Measurements from ENCODE around the gene COL8A2.
A peak's percentile ranks its signal among the peaks of the same experiment; 100 is the strongest.

Gene COL8A2

DNA sequence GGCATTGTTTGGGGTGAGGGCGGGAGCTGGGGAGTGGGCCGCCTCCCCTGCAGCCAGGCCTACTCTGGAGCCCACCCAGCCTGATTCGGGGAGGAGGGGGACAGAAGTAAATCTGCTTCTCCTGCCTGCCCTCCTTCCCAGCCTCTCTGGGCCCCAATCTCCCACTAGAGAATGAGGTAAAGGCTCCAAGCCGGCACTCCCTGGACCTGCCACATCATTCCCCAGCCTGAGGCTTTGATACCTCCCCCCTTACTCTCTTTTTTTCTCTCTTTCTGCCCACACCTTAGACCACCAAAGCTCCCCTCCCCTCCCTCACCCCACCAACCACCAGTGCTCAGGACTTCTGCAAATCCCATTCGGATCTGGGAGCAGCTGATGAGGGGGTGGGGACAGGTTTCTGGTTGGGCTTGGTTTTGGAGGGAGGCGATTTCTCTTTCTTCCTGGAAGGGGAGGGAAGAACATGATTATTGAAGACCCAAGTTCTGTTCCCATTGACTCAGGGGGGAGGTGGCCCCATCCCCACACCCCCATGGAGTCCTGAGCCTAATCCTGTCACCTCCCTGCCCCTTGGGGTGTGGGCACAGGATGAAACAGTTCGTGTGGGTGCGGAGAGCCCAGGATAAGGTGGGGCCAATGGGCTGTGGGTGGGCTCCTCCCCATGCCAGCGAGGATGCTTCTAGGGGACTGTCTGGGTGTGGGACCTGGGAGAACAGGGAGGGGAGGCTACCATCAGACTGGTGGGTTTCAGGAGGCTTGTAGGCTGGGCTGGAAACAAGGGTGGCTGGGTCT is 32.3 kb upstream of the COL8A2 start:
- DNase-seq: peak in 1 of 2 experiments; percentile 32

DNA sequence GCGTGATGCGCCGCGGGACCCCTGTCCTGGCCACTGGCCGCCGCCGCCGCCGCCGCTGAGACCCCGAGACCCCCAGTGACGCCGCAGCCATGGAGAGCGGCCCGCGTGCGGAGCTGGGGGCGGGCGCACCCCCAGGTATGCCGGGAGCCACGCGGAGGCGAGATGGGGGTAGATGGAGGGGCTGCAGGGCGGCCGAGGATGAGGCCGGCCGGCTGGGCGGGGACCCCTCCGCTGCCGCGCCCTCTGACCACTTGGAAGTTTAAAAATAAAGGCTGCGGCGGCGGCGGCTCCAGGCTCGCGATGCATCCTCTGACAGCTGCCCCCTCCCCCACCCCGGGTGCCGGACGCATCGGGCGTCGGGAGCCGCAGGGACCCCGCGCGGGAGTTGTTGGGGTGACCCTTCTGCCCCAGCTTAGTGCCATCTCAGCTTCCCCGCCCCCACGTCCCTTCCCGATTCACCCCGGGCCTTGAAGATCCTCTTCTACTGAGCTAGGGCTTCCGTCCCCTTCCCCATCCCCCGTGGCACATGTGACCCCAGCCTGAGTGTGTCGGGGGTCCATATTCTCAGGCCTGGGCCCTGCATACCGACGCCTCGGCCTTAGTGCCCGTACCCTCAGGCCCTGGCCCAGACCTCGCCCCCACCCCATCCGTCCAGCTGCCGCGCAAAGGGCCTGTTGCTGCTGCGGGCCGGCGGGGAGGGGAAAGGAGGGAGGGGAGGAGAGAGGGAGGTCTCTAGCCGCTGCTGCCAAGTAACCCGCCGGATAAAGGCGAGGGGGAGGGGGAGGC is 31.5 kb upstream of the COL8A2 start:
- DNase-seq: peak; percentile 55 to 63

DNA sequence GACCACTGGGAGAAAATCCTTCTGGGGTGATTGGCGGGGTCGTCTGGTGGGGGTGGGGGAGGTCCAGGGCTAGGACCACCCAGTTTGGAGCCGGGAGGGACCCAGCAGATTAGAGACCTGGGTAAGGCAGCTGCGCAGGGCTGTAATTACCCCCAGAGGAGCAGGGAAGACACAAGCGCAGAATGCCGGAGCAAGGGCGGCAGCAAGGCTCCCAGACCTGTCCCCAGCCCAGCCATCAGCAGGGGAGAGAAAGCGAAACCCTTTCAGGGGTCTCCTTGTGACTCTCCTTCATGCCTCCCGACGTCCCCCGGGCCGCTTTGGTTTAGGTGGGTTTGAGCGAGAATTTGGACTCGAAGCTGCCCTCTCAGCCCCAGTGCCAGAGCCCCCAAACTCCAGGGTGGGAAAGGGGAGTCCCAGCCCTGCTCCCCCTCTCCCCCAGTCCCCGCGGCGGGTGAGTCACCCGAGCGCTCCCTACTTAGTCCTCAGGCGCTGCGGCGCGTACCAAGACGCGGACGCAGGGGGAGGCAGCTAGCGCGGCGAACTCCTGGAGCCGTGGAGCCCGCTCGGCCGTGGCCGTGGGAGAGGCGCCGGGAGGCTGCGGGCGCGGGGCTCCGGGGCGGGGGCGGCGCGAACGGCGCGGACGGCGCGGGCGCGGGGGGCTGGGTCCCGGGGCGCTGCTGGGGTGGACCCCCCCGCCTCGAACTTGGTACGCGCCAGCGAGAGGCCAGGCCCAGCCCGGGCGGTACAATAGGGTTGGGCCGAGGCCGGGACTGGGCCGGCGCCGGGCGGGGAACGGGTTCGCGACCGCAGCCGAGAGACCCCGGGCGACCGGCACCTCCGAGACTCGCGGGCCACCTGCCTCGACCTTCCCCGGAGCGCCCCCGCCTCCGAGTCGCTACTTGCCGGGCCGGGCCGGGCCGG is 30.6 kb upstream of the COL8A2 start, which contains the start of gene MAP7D1:
Gene MAP7D1 (plus strand): TSS at position 753 of the 921 bp plus-strand sequence. CDS start 258 bp downstream, outside the sequence.
- DNase-seq: peak; percentile 31 to 66

DNA sequence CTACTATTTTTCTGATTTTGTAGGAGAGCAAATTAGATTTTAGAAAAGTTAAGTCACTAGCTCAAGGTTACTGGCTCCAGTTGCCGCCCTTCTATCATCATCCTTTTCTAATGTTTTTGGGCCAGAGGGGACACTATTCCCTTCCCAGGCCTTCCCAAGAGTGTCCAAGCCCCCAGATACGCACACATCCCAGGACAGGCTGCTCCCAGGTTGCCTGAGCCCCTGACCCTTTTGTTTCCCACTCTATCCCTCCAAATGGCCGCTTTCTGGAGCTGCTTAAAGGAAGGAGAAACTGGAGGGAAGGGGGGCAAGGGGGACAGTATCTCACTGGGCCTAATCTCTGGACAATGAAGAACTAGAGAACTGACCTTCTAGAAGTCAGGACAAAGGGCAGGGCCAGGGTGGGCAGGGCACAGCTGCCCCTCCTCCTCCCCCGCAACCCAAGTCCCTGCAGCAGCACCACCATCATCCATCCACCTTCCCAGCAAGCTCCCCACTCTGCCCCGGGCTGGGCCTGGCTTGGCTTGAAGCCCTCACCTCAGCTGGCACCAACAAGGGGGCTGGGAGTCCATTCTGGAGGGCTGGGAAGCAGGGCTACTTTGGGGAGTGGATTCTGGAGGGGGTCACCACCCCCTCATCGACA is 29.9 kb upstream of the COL8A2 start:
- DNase-seq: peak in 1 of 2 experiments; percentile 48

GRCh38 chr1:36154335-36154734 is 29.3 kb upstream of the COL8A2 start:
- DNase-seq: no peak

GRCh38 chr1:36153476-36153875 is 28.5 kb upstream of the COL8A2 start:
- no peak for DNase-seq

GRCh38 chr1:36151845-36152203 is 26.8 kb upstream of the COL8A2 start:
- no peak for DNase-seq

GRCh38 chr1:36151134-36151844 is 26.3 kb upstream of the COL8A2 start:
- DNase-seq: peak; percentile 9 to 31

DNA sequence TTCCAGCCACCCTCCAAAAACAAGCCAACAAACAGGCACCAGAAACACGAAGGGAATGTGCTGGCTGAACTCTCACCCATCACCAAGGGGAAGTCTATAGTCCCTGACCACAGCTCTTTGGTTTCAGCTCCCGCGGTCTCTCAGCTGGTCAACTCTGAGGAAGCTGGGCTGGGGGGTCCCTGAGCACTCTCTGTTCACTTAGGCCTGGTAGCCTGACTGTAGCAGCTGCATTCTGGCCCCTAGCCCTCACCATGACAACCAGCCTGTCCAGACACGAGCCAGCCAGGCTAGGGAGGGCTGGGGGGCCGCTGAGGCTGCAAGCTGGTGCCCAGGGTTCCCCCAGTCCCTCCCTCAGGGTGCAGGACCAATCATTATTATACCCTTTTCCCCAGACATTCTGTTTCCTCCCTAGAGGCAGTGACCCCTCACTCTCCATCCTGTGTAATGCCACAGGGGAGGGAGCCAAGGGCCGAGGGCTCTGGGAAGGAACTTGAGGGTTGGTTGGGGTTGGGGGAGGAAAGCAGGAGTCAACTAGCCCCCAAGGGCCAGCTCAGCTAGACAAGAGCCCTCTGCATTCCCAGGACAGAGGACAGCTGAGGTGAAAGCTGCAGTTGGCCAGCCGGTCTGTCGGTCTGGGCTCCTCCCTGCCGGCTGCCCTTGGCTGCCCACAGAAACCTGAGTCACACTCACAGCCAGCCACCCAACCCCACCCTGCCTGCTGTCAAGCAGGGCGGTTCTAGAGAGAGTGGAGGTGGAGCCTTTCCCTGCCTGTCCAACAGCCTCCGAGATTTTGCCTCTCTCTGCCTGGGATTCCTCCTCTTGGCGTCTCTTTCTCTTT is 25.5 kb upstream of the COL8A2 start:
- peak; percentile 90 to 94 for DNase-seq

GRCh38 chr1:36149973-36150295 is 24.9 kb upstream of the COL8A2 start:
- DNase-seq: no peak

DNA sequence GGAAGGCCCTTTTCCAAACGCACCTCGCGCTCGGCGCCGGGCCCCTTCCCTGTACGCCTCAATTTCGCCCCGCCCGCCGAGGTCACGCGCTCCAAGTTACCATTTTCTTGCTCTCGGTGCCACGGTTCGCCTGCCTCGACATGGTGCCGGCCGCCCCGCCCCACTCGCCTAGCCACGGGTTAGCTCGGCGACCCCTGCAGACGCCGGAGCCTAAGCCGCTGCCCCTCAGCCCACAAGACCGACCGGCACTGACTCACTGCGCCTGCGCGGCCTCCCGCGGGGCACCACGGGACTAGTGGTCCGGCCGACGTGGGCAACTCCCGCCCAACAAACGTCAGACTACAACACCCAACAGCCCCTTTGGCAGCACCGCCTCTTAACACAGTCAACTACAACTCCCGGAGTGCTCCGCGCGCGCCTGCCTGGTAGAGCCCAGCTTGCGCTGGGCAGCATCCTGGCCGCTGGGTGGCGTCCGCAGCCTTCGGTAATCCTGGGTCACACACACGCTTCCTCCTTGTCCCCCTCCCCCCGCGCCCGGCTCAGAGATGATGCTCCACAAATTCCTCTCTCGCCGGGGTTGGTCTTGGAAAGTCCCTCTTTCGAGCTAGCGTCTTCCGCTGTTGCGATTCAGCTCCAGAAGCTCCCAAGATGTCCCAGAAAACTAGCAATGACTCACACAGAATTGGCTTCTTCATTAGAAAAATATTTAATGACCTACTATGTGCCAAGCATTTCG is 24.4 kb upstream of the COL8A2 start, which contains the start of gene TRAPPC3:
Gene TRAPPC3 (minus strand): TSS at position 250 of the 736 bp plus-strand sequence. CDS start 108 bp downstream, at position 142.
- DNase-seq: peak; percentile 97 to 99

DNA sequence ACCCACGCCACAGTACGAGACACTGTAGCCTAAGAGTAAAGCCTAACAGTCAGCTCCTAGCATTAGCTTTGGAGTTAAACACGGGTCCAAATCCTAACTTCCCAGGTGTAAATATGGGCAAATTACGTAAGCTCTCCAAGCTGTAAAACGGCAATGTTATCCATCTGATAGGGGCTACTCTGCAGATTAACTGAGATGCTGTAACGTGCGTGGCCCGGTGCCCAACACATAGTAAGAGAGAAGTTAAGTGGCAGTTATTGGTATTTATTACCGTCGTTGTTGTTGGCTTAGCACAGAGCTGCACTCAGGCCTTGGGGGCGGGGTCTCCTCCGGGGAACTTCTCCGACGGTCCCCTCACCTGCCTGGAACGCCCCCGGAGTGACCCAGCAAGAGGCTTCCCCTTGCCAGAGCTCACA is 23.8 kb upstream of the COL8A2 start:
- DNase-seq: no peak

DNA sequence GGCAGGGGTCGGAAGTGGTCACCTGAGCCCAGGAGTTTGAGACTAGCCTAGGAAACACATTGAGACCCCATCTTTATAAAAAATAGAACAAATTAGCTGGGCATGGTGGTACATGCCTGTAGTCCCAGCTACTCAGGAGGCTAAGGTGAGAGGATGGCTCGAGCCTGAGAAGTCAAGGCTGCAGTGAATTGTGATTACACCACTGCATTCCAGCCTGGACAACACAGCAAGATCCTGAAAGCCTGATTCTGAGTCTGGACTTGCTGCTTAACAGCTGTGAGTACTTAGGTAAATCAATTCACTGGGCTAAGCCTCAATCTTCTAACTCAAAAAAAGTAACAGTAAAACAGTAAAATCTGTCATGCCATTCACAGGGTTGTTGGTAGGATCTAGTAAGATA is 19.4 kb upstream of the COL8A2 start:
- no peak for DNase-seq

DNA sequence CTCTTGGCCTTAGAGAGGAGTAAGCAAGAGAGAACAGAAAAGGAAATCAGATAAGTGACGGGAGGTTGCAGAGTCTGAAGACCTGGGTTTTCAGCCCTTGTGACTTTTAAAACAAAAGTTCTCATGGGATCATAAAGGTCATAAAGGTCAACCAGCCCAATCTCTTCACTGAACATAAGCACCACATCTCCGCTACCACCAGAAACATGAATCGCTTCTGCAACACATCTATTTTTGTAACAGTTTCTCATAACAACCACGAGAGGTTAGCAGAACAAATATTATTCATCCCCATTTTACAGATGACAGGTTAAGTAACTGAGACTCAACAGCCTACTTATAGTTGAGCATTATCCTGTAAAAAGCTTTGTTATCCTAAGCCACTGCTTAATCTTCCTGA is 18.4 kb upstream of the COL8A2 start:
- no peak for DNase-seq

DNA sequence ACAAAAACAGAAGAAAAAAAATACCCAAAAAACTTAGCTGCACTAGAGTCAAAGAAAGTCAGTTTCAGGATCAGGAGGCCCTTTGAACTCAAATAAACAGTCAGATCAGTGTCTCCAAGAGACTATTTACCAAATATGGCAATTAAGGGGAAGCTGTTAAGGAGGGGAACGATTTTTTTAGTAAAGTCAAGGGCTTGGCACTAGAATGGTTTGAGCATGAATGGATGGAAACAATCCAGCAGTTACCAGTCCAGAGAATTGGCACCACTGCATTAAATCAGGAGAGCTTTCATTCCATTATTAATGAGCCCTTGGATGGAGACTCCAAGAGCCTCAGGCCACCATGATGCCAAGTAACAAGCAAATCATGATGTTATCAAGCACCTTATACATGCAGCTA is 17.1 kb upstream of the COL8A2 start:
- DNase-seq: no peak

DNA sequence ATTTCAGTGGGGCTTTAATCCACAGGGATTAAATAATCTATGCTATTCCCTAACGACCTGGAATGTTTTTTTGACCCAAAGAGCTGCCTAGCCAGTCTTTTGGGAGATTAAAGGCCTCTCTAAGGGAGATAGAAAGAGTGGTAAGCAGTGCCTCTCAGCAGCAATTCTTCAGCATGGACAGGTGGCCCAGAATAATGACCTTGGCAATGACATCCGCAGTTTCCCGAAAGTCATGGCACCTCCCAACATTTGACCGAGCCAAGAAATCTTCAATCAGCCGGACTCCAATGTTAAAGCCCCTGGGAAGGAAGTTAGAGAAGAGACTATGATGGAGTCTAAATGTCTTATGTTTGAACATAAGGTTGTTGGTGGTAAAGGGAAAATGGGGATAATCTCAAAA is 14.5 kb upstream of the COL8A2 start:
- DNase-seq: no peak

GRCh38 chr1:36137776-36138175 is 12.8 kb upstream of the COL8A2 start:
- peak; percentile 93 to 99 for DNase-seq

- peak in 1 of 2 experiments; percentile 40 for DNase-seq
These were observed 12.2 kb upstream of the COL8A2 start for GRCh38 chr1:36137226-36137625.

GRCh38 chr1:36136535-36136934 is 11.5 kb upstream of the COL8A2 start:
- no peak for DNase-seq

DNA sequence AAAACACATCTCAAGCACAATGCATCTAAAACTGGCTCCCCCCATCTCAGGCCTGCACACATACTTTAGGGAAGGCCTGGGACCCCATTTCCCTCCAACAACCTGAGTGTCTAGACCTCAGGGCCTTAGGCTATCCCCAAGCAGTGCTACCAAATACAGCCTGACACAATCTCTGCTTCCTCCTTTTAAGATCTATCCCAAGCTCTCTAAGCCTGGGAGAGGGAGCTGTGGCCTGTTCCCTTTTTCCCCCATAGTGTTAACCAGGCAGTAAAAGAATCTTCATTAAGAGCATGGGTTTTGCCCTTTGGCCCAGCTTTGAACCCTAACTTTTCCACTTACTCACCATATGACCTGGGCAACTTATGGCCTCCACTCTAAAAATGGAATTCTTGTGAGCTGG is 10.8 kb upstream of the COL8A2 start:
- no peak for DNase-seq
